ENCODE data around the gene SELENOP. TPM values are rescaled to one million over a fixed set of nuclear protein-coding genes. Genes with fewer than 3 reads are reported as not detected.

The SELENOP gene
- polyA plus RNA-seq, 1 donor from 2014 or later = 5.0 TPM

DNA sequence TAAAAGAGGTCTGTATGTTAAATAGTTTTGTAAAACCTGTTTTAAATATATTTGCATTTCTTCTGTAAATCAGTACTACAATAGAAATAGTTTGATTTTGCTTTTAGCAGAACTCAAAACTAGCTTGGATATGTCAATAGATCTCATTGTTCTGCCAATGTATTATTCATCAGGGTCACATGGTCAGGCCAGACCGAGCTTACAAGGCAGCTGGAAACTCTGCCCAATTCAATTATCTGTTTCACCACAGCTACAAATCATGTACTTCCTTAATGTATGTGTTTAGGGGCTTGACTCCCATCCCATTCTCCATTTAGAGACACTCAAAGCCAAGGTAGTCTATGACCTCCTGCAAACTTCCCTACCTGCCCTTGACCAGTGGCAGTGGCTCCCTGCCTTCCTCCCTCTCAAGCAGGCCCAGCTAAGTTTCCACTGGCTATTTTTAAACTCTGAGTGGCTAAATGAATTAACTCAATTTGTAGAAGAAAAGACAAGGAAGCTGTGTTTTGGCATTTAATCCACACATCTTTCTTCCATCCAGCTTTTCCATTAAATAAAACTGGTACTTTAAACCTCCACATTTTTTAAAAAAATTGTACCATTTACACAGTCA, 46.4 kb upstream of the SELENOP start:
- no peaks in the 10 kb centered on the region for H3K9me2 ChIP-seq (ENCODE audit: insufficient read depth, low read length)

GRCh38 chr5:42855811-42856210, 44.1 kb upstream of the SELENOP start:
- H4K20me1 ChIP-seq (ENCODE audit: insufficient read depth) = no peaks in the 10 kb centered on the region
- no peaks in the 10 kb centered on the region for H3K9me3 ChIP-seq (ENCODE audit: low read length)
- H3F3A ChIP-seq (ENCODE audit: insufficient read depth, low read length, poor library complexity, severe bottlenecking) = no peaks in the 10 kb centered on the region
- H2AFZ ChIP-seq (ENCODE audit: low read depth, low read length) = no peak overlapping the region
- H3K27ac ChIP-seq (ENCODE audit: low read length) = no peak overlapping the region
- no peak overlapping the region for H3K4me3 ChIP-seq (ENCODE audit: low read length)
- H3K9me2 ChIP-seq (ENCODE audit: insufficient read depth, low read length) = no peaks in the 10 kb centered on the region
- TF ChIP-seq EP300 (conservative IDR thresholded peaks at IDR 0.05; ENCODE audit: poor library complexity, severe bottlenecking) = no peak
- TF ChIP-seq MXI1 (conservative IDR thresholded peaks at IDR 0.05; ENCODE audit: poor library complexity, severe bottlenecking) = no peak
- no peak for TF ChIP-seq CTCF (IDR thresholded peaks at IDR 0.05; ENCODE audit: poor library complexity, severe bottlenecking)
- no peak for TF ChIP-seq POLR2AphosphoS5 (IDR thresholded peaks at IDR 0.05)
- no peak for TF ChIP-seq TAF1 (IDR thresholded peaks at IDR 0.05; ENCODE audit: low read depth)
- no peak for TF ChIP-seq SMC3 (conservative IDR thresholded peaks at IDR 0.05; ENCODE audit: poor library complexity)
- no peaks in the 10 kb centered on the region for H3K27me3 ChIP-seq (ENCODE audit: insufficient read depth, low read depth, low read length)
- H3K9ac ChIP-seq (ENCODE audit: low read length) = no peak overlapping the region
- no peaks in the 10 kb centered on the region for H3K79me2 ChIP-seq (replicated peaks; ENCODE audit: insufficient read depth, low read length)
- H3K36me3 ChIP-seq (ENCODE audit: insufficient read depth, low read length) = no peaks in the 10 kb centered on the region
- no peak overlapping the region for H3K4me2 ChIP-seq (ENCODE audit: low read length)

More for the DNA sequence above, 46.4 kb upstream of the SELENOP start:
- no peaks in the 10 kb centered on the region for H4K20me1 ChIP-seq (ENCODE audit: insufficient read depth)
- H3K9ac ChIP-seq (ENCODE audit: low read length) = no peak overlapping the region
- no peaks in the 10 kb centered on the region for H3K27me3 ChIP-seq (ENCODE audit: insufficient read depth, low read depth, low read length)
- H3K36me3 ChIP-seq (ENCODE audit: insufficient read depth, low read length) = no peaks in the 10 kb centered on the region
- TF ChIP-seq CTCF (IDR thresholded peaks at IDR 0.05; ENCODE audit: poor library complexity, severe bottlenecking) = no peak
- no peak for TF ChIP-seq EZH2 (IDR thresholded peaks at IDR 0.05; ENCODE audit: borderline replicate concordance, insufficient read depth, low read length, poor library complexity, severe bottlenecking)
- TF ChIP-seq EP300 (conservative IDR thresholded peaks at IDR 0.05; ENCODE audit: poor library complexity, severe bottlenecking) = no peak
- TF ChIP-seq TAF1 (IDR thresholded peaks at IDR 0.05; ENCODE audit: low read depth) = no peak
- no peak for TF ChIP-seq POLR2AphosphoS5 (IDR thresholded peaks at IDR 0.05)
- no peak for TF ChIP-seq REST (IDR thresholded peaks at IDR 0.05; ENCODE audit: borderline replicate concordance)
- no peak for TF ChIP-seq MXI1 (conservative IDR thresholded peaks at IDR 0.05; ENCODE audit: poor library complexity, severe bottlenecking)
- TF ChIP-seq RAD21 (conservative IDR thresholded peaks at IDR 0.05) = no peak
- TF ChIP-seq SMC3 (conservative IDR thresholded peaks at IDR 0.05; ENCODE audit: poor library complexity) = no peak
- no peak overlapping the region for H3K4me2 ChIP-seq (ENCODE audit: low read length)
- H3K79me2 ChIP-seq (replicated peaks; ENCODE audit: insufficient read depth, low read length) = no peaks in the 10 kb centered on the region
- H2AFZ ChIP-seq (ENCODE audit: low read depth, low read length) = no peak overlapping the region
- no peak overlapping the region for H3K27ac ChIP-seq (ENCODE audit: low read length)
- H3F3A ChIP-seq (ENCODE audit: insufficient read depth, low read length, poor library complexity, severe bottlenecking) = no peaks in the 10 kb centered on the region
- no peak overlapping the region for H3K4me3 ChIP-seq (ENCODE audit: low read length)
- no peaks in the 10 kb centered on the region for H3K9me3 ChIP-seq (ENCODE audit: low read length)

Measured in neural cell (in vitro differentiated cells).